Epithelial cell of esophagus (primary cell): ENCODE measurements around the gene ITPKB.
A peak's percentile ranks its signal among the peaks of the same experiment; 100 is the strongest.

Experiments
- DNase-seq: peaks from one replicate; pipeline ENCODE4 v3.0.0; 2010; ENCODE audit warnings: low read depth
- H3K4me3 ChIP-seq: 2 replicates; pipeline ENCODE4 v1.5.1; 2011; ENCODE audit warnings: mild to moderate bottlenecking, low read length, control low read depth
- TF ChIP-seq, protein P1 (sequence below): IDR thresholded peaks from 2 replicates; pipeline ENCODE4 v1.5.1; 2011; ENCODE audit warnings: low read depth, mild to moderate bottlenecking, low read length, control low read depth, inconsistent platforms; ENCODE audit not compliant: insufficient read depth; ENCODE audit errors: missing control alignments

The ITPKB gene

DNA sequence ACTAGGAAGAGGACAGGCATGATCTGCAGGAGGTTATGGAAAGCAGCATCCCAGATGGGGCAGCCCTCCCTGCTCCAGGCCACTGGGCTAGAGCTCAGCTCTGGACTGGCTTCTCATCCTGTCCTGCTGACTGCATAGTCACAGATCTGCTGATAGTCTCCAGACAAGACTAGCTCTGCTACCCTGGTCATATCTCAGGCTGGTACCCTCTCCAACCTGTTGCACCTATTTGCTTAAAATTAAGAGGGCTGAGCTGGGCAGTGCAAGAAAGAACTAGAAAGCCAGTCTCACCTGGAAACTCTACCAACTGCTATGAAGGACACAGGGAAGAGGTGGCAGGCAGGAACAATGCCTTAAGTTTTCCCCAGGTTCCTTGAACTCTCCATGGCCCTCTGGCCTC, 40.4 kb downstream of the ITPKB start:
- no peak overlapping the region for H3K4me3 ChIP-seq
- DNase-seq: no peak
- TF ChIP-seq, protein P1, sequence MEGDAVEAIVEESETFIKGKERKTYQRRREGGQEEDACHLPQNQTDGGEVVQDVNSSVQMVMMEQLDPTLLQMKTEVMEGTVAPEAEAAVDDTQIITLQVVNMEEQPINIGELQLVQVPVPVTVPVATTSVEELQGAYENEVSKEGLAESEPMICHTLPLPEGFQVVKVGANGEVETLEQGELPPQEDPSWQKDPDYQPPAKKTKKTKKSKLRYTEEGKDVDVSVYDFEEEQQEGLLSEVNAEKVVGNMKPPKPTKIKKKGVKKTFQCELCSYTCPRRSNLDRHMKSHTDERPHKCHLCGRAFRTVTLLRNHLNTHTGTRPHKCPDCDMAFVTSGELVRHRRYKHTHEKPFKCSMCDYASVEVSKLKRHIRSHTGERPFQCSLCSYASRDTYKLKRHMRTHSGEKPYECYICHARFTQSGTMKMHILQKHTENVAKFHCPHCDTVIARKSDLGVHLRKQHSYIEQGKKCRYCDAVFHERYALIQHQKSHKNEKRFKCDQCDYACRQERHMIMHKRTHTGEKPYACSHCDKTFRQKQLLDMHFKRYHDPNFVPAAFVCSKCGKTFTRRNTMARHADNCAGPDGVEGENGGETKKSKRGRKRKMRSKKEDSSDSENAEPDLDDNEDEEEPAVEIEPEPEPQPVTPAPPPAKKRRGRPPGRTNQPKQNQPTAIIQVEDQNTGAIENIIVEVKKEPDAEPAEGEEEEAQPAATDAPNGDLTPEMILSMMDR: no peak

- DNase-seq: peak; percentile 12
- TF ChIP-seq, protein P1: no peak
- no peak overlapping the region for H3K4me3 ChIP-seq
Observed at GRCh38 chr1:226697929-226698544, 41.0 kb downstream of the ITPKB start.

- DNase-seq: peak; percentile 95
- no peak overlapping the region for H3K4me3 ChIP-seq
- TF ChIP-seq, protein P1: no peak
Observed at GRCh38 chr1:226697151-226697928, 41.7 kb downstream of the ITPKB start.

GRCh38 chr1:226696547-226696946, 42.5 kb downstream of the ITPKB start:
- TF ChIP-seq, protein P1: no peak
- peak; percentile 75 for DNase-seq
- no peak overlapping the region for H3K4me3 ChIP-seq

GRCh38 chr1:226695335-226695900, 43.7 kb downstream of the ITPKB start:
- TF ChIP-seq, protein P1: no peak
- H3K4me3 ChIP-seq: no peak overlapping the region
- no peak for DNase-seq

GRCh38 chr1:226692823-226693222, 46.3 kb downstream of the ITPKB start:
- TF ChIP-seq, protein P1: no peak
- no peak overlapping the region for H3K4me3 ChIP-seq
- no peak for DNase-seq
